NOMO-1 treated with DMSO at 0.1 percent for 48 hours (cell line): ENCODE measurements around the gene MYOM1.

Source experiments
- DNase-seq: peaks from one replicate; lab custom pipeline; 2025; ENCODE audit not compliant: unreplicated experiment; lab: John Stamatoyannopoulos, UW

The MYOM1 gene

DNA sequence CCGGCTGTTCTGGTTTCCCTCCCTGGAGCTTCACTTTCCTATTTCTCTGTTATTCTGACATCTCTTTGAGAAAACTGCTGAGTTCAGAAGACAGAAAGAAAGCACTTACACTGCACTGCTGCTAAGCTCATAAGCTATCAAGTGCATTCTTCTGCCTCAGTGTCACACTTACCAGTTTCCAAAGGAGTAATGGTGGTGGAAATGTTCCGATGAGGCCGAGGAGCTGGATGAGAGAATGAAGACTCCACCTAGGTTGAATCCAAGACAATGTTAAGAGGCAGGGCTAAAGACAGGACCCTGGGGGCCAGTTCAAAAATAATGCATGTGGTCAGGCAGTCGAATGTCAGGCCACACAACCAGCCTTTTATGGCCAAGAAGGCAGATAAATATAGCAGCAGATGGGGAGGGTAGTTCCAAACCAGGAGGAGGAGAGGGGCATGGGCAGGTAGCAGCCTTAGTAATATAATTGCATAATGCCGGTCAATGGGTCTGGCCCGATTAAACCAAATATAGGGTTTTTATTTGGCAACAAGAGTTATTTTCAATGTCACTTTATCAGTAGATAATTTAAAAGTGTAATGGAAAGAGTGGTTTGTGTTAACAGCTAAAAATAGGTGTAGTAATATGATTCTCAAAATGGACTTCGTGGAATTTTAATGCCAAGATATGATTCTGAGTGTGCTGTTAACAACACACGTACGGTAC lies at the start of gene MYOM1:
Gene MYOM1, minus strand, starts transcription at position 338 of the 705 bp plus-strand sequence. CDS start 4,745 bp downstream, outside the sequence.
- no peak for DNase-seq

DNA sequence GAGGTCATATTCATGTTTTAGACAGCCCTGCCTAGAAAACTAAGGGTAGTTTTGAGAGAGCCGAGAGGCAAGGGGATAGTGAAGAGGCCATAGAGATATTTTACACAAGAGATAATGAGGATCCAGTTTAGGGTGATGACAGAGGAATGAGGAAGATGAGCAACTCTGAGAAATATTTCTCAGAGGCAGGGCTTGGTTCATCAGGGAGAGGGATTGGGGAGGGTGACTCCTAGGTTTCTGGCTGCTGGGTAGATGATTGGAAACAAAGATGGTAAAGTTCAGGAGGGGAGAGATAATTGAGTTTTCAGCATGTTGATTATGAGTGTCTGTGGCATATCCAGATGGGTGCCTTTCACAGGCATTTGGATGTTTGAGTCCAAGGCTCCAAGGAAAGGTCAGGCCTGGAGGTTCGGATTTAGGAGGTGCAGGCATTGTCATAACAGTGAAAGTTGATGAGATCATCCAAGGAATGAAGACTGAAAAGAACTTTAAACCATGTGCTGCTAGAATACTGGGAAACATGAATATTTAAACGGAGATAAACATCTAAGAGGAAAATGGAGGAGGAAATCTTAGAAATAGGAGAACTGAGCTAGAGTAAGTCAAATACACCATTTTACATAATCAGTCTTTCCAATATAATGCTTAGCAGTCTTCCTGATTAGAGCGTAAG lies 49.6 kb upstream of the MYOM1 start:
- DNase-seq, result peak; percentile 25

DNA sequence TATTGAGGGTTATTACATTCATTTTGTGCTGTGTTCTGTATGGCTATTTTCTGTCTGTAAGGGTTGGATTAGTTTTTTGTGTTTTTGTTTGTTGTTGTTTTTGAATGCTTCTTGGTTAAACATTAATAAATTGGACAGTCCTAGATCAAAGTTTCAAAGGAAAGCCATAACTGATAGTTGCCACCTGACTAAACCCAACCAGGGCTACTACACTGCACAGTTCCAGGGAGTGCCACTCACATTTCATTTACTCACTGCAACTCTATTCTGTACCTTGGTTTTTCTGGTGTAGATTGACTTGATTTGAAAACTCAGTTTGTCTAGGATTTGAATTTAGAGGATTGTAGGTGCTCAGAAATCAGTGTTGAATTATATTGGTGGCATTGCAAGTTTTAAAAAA lies 48.5 kb upstream of the MYOM1 start:
- no peak for DNase-seq

DNA sequence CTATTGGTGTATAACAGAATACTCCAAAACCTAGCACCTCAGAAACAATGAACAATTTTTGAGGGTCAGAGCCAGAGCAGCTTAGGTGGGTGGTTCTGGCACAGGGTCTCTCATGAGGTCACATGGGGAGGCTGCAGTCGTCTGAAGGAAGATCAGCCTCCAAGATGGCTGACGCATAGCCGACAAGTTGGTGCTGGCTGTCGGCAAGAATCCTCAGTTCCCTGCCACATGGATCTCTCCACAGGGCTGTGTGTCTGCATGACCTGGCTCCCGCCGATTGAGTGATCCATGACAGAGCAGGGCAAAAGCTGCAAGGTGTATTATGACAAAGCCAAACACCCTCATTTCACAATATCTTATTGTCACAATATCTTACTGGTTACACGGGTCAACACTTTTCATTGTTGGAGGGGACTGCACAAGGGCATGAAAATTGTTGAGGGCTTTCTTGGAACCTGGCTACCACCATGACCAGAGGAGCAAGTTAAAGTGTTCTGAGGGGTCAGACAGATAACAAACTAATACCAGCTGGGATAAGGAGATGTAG lies 46.4 kb upstream of the MYOM1 start:
- DNase-seq, result no peak

DNA sequence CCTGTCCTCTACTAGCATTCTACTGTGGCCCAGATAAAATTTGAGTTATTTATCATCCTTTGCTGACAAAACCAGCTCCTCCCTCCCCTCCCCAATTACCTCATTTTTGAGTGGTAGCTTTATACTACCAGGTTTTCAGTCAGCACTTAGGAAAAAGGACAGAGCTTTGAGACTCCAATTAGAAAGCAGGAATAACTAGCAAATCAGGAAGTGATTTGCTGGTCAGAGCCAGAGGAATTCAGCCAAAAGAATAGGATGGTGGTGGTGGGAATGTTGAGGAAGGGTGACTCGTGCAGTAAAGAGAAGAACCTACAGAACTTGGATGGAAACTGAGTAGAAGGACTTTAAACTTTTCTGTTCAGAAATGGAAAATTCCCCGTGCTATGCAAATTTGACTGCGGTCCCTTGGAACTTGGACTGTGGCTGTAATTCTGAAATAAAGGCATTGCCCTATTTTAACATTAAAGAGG lies 45.8 kb upstream of the MYOM1 start:
- no peak for DNase-seq

DNA sequence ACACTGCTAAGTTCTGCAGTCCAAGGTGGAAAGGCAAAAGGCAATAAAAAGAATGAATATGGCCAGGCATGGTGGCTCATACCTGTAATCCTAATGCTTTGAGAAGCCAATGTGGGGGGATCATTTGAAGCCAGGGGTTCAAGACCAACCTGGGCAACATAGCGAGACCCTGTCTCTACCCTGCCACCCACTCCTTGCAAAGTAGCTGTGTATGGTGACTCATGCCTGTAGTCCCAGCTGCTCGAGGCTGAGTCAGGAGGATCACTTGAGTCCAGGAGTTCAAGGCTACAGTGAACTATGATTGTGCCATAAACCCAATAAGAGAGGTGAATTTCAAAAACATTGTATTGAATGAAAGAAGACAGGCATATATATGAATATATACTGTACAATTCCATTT lies 44.6 kb upstream of the MYOM1 start:
- no peak for DNase-seq

DNA sequence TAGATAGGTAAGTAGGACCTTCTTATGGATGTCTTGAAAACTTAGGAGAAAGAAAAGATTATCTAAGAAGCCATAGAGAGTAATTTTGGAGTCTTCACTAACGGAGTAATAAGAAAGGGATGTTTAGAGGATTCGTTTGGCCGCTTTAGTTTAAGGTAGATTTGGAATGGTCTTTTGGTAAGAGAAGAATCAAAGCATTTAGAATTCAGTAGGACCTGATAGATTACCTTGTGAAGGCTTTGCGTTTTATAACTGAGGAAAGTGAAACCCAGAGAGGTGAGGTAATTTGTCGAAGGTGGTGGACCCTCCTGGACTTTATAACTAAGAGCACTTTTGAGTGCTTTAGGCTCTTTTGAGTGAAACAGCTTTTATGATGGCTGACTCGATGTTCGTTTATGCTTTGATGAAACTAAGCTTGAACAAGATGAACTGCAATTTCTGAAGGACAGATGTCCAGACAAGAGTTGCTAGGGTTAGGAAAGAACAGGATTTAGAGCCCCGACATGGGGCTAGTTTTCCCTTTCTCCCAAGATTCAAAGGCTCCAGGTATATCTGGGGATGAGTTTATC lies 43.4 kb upstream of the MYOM1 start:
- no peak for DNase-seq

DNA sequence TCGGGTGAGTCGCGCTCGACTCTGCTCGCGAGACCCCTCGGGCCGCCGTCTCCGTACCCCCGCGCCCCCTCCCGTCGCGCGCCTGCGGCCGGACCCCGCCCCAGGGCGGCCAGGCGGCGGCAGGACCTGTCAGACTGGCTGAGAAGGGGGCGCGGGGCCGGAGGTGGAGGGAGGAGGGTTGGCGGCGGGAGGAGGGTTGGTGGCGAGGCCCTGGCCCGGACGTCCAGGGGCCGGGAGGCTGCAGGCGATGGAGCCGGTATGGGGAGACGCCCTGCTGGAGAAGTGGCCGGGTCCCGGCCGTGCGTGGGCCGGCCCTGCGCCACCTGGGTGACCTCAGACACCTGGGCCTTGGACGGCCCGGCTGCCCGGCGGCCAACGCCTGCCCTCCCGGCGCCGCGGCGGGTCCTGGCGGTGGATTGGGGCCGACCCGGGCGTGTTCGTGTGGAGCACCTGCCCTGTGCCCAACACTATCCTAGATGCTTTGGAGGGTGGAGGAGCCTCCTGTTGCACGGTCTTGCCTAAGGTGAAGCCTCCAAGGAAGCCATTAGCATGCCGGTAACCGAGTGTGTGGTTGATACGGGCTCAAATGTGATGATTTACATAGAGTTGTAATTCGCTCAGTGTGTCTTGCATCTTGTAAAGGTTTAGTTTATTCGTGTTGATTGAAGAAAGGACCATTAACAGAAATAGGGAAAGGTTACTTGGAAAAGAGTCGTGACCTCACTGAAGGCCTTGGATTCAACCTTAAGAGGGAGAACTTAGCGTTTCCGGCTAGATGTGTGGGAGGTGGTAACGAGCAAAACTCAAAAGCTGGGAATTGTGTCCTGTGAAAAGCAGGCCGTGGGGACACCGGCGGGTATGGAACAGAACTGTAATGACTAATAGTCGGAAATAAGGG lies 42.7 kb upstream of the MYOM1 start:
- DNase-seq, result no peak

DNA sequence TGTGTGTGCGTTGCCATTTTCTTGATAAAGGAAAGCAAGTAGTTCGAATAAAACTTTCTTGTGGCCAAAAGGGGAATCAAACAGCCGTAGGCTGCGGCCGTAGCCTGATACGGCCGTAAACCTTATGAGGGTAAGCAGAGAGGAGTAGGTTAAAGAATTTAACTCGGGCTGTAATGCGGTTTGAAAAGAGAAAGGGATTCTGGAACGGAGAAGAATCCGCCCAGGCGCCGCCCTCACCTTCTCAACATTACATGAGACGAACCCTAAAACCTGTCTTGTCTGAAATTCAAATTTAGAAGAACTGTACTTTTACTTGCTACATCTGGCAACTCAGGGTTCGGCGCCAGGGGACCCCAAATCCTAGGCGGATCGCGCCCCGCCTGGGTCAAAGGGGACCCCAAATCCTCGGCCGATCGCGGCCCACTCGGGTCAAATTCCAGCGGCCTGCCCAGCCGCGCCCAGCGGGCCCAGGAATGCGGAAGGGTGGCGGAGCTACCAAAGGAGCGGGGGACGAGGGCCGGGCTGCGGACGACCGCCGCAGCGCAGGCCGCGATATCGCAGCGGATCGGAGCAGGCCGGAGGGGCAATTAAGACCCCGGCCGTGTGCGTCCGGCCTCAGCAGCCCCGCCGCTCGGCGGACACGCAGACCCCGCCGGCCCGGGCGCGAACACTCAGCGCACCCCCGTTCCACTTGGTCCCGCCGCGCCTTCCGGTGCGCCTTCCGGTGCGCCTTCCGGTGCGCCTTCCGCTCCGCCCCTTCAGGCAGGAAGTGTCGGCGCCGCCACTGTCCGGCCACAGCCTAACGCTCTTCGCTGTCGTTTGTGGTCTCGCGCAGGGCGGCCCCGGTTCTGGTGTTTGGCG lies 41.8 kb upstream of the MYOM1 start, which contains the start of gene MYL12B:
Gene MYL12B, plus strand, starts transcription at position 761 of the 861 bp plus-strand sequence. CDS start 10,766 bp downstream, outside the sequence.
- DNase-seq, result peak; percentile 73

DNA sequence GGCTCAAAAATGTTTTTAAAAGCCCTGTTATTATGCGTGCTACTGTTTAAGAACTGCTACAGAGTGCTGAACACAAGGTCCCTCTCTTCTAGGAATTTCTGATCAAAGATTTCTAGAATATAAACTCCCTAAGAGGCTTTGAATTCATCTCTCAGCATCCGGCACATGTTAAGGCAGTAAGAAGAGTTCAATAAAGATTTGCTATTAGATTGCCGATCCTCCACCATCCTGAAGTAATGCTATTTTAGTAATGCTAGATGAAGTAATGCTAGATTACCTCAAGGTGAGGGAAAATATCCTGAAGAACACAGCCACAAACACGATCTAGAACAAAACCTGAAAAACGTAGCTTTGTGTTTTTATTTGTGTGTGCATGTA lies 41.2 kb upstream of the MYOM1 start:
- no peak for DNase-seq

DNA sequence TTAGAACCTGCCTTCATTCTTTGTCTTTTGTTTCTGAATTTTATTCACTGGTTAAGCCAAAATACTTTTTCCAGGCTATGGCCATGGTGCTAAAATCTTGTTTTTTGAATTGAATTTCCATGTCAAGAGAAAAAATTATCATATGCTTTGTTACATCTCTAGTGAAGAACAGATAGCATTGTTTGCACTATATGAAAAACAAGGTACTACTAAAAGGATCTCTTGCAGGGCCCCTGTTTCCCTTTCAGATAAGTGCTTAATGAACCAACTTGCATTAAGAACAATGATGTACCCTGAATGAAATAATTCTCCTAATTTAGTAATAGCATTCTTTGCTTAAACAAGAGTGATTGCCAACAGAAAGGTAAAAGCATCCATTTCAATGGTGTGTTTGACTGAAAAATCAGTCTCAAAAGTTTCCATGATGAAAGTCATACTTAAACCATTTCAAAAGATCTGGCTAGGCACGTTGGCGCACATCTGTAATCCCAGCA lies 37.9 kb upstream of the MYOM1 start:
- no peak for DNase-seq

DNA sequence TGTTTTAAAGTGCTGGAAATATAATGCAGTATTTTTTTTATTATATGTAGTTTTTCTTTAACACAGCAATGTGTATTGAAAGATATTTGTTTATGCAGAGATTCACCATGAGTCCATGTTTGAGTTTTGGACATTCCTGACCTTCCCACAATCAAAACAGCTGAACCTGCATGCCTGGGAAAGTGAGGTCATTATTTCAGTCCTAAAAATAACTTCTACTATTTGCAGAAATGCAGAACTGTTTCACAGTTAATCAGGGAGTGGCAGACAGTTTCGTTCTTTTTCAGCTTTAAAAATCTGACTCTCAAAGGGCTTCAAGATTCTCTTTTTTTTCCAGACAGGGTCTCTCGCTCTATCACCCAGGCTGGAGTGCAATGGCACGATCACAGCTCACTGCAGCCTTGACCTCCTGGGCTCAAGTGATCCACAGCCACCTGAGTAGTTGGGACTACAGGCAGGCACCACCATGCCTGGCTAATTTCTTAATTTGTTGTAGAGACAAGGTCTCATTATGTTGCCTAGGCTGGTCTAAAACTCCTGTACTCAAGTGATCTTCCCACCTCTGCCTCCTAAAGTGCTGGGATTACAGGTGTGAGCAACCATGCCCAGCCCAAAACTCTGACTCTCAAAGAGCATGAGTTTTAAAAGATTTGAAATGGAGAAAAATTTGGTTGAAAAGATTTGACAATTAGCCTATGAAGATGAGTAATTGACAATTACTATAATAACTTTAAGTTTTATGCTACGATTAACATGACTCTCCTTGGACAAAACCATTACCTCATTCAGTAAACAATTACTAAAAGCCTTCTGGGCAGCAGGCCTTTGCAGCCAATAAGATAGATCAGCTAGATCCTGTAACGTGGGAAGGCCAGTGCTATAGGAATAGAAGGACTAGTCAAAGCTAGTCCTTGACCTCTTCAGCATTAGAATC lies 37.2 kb upstream of the MYOM1 start:
- DNase-seq, result peak; percentile 26

DNA sequence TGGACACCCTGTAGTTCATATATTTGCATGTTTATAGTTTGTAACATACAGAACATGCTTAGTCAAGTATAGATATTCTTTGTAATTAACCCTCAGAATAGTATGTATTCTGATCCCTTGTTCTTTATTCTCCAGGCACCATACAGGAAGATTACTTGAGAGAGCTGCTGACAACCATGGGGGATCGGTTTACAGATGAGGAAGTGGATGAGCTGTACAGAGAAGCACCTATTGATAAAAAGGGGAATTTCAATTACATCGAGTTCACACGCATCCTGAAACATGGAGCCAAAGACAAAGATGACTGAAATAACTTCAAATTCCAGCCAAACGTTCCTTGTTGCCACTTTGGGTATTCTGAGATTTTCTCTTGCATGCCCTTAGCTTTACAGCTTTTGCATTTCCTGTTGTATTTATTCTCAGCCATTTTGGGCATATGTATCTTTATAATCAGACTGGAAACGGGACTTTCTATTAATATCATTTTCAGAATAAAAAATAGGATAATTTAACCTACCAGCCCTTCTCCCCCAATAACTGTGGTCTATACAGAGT lies 35.9 kb upstream of the MYOM1 start:
- DNase-seq, result peak; percentile 21

DNA sequence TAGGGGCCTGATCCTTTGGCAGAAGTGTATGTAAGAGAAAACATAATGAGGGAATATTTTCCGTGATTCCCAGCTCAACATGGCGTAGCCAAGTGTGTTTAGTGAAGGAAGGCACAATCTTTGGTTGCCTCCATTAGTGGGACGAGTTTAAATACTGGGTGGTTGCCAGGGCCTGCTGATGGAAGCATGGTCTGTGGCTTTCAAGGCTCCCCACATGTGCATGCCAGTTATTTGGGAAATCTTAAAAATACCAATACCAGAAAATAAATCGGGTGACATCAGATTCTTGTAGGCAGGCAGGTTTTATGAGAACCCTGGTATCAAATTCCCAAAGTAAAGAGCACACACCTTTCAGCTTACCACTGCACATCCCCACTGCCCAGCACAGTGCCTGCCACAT lies 35.0 kb upstream of the MYOM1 start:
- no peak for DNase-seq

DNA sequence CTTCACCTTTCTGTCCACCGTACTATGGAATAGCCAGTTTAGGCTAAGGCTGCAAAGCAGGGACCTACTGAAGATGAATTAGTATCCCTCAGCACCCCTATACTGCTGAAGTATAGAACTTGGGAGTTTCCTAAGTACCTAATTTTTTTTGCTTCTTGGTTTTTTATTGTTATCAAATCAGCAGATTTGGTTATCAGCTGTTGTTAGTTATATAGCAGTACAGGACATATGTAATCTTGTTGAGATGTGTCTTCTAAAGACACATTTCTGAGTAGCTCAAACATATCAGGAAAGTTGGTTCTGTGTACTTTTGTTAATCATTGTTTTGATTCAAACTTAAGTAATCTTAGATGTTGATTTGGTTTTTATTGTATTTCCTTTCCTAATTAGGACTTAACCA lies 33.1 kb upstream of the MYOM1 start:
- no peak for DNase-seq

DNA sequence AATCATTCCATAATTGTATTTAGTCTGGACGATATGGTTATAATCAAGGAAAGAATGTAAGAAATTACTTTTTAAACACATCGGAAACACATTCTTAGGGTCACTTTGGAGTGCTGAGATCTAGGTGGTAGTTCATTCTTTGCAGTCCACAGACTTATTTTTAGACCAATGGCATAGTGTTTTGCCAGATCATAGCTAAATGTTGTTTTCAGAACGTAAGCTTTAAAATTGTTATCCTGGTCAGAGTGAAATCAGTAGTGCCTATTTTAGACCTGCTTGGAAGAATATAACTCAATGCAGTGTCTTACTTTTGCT lies 32.2 kb upstream of the MYOM1 start:
- no peak for DNase-seq

DNA sequence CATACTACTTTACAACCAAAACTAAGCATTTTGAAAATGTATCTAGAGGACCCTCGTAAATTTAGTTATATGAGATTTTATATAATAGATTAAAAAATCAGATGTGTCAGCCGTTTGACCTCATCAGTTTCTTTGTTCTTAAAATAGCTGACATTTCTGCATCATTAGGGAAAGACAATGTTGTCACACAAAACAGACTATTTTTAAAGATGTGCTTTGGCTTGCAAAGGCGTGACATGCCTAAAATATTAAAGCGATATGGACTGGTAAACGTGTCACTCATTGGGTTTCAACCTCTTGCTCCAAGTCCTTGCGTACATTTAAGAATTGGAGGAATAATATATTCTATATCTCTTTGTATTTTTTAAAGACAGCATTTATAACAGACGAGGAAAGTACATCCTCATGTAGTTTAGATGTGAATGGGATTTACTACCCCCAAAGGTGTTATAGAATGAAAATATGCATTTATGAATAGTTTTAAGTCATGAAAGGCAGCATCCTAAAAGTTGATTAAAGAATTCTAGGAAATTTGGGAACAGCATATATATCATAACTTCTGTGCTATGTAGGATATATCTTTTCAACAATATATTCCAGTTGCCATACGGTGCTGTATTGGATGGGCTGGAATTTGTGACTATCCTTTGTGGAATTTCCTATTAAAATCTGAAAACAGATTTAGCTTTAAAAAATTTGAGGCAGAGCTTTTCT lies 31.6 kb upstream of the MYOM1 start:
- no peak for DNase-seq
